SK-N-SH treated with all-trans-retinoic acid at 6 μM for 48 hours (cell line): Measurements from ENCODE around the gene MAN1A1.

Experiments used
- CSDC2 ChIP-seq: fragments of 250-450 bp; sonication (Bioruptor Pico); IDR thresholded peaks from 2 replicates; pipeline ENCODE4 v1.5.0; 2020; ENCODE audit warnings: mild to moderate bottlenecking, moderate library complexity
- ZFP3 ChIP-seq: fragments of 250-450 bp; sonication (Bioruptor Pico); IDR thresholded peaks from 2 replicates; pipeline ENCODE4 v1.5.0; 2020; ENCODE audit warnings: mild to moderate bottlenecking, moderate library complexity

- TF ChIP-seq ZFP3 (CRISPR knock-in tag) (no peak), CSDC2 (no peak)
Observed at GRCh38 chr6:119317007-119317406, 32.6 kb downstream of the MAN1A1 start.
